ENCODE data around the gene MLN.
A peak's percentile ranks its signal among the peaks of the same experiment; 100 is the strongest.

Gene MLN

GRCh38 chr6:33803571-33804053 lies at the start of gene MLN:
MLN (minus strand) TSS chr6:33804003; CDS start chr6:33801163, 2,840 bp downstream.
- no peak for DNase-seq

- no peak for DNase-seq
These were observed 49.2 kb upstream of the MLN start for GRCh38 chr6:33853026-33853425.

- no peak for DNase-seq
These were observed 48.2 kb upstream of the MLN start for GRCh38 chr6:33851959-33852358.

- DNase-seq: no peak
These were observed 47.2 kb upstream of the MLN start for GRCh38 chr6:33850869-33851541.

- DNase-seq: no peak
These were observed 46.5 kb upstream of the MLN start for GRCh38 chr6:33850296-33850695.

GRCh38 chr6:33849500-33850075 lies 45.8 kb upstream of the MLN start:
- no peak for DNase-seq

- no peak for DNase-seq
These were observed 44.7 kb upstream of the MLN start for GRCh38 chr6:33848484-33848883.

- DNase-seq: no peak
These were observed 44.1 kb upstream of the MLN start for GRCh38 chr6:33847867-33848266.

GRCh38 chr6:33847078-33847477 lies 43.3 kb upstream of the MLN start:
- no peak for DNase-seq

- no peak for DNase-seq
These were observed 42.4 kb upstream of the MLN start for GRCh38 chr6:33846226-33846625.

- no peak for DNase-seq
These were observed 41.4 kb upstream of the MLN start for GRCh38 chr6:33845031-33845745.

- no peak for DNase-seq
These were observed 39.6 kb upstream of the MLN start for GRCh38 chr6:33843131-33844121.

- no peak for DNase-seq
These were observed 38.1 kb upstream of the MLN start for GRCh38 chr6:33841868-33842267.

GRCh38 chr6:33841070-33841469 lies 37.3 kb upstream of the MLN start:
- DNase-seq: no peak

- DNase-seq: peak; percentile 75
These were observed 36.5 kb upstream of the MLN start for GRCh38 chr6:33840048-33840926.

GRCh38 chr6:33839399-33840047 lies 35.7 kb upstream of the MLN start:
- DNase-seq: no peak

- no peak for DNase-seq
These were observed 35.2 kb upstream of the MLN start for GRCh38 chr6:33838983-33839382.

- DNase-seq: no peak
These were observed 34.3 kb upstream of the MLN start for GRCh38 chr6:33837971-33838665.

- DNase-seq: no peak
These were observed 33.1 kb upstream of the MLN start for GRCh38 chr6:33836806-33837469.
